DOHH2 (cell line): ENCODE measurements around the gene MICAL2.

Experiments used
- EZH2phosphoT487 ChIP-seq: fragments of 200-600 bp; sonication (generic); IDR thresholded peaks from 2 replicates; pipeline ENCODE4 v1.6.1; 2017; ENCODE audit warnings: borderline replicate concordance, mild to moderate bottlenecking, antibody characterized with exemption, low read length, moderate library complexity, mixed read lengths
- TF ChIP-seq, protein P1 (sequence below): fragments of 200-600 bp; sonication (generic); IDR thresholded peaks from one replicate; pipeline ENCODE4 v1.5.1; 2014; ENCODE audit warnings: antibody characterized with exemption, mild to moderate bottlenecking, low read depth, low read length; ENCODE audit not compliant: poor library complexity, severe bottlenecking

DNA sequence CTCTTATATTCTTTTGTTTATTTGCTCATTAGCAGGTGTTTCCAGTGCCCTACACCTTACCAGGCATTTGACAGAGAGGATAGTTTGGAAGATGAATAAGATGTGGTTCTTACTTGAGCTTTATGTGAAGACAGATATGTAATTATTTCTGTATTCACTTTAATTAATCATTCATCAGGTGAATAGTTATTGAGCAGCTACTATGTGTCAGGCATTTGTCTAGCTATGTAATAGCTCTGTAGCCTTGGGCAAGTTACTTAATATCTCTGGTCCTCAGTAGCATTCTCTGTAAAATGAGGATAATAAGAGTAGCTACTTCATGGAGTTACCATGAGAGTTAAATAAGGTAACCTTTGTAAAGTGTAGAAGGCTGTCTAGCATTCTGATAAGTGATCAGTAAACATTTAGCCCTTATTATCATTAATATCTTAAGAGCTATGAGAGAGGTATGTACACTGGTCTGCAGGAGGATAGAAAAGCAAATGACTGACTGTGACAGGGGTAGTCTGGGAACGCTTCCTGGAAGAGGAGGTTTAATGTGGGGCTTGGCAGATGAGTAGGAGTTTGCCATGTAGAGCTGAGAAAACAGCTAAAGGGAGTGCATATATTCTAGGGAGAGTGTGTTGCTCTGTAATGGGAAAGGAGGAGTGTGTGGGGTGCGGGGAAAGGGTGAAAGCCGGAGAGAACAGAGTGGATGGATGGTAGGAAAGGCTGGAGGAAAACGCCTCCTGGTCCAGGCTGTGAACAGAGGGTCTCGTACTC, 56.1 kb downstream of the MICAL2 start:
- TF ChIP-seq, protein P1, sequence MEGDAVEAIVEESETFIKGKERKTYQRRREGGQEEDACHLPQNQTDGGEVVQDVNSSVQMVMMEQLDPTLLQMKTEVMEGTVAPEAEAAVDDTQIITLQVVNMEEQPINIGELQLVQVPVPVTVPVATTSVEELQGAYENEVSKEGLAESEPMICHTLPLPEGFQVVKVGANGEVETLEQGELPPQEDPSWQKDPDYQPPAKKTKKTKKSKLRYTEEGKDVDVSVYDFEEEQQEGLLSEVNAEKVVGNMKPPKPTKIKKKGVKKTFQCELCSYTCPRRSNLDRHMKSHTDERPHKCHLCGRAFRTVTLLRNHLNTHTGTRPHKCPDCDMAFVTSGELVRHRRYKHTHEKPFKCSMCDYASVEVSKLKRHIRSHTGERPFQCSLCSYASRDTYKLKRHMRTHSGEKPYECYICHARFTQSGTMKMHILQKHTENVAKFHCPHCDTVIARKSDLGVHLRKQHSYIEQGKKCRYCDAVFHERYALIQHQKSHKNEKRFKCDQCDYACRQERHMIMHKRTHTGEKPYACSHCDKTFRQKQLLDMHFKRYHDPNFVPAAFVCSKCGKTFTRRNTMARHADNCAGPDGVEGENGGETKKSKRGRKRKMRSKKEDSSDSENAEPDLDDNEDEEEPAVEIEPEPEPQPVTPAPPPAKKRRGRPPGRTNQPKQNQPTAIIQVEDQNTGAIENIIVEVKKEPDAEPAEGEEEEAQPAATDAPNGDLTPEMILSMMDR = no peak
- no peak for TF ChIP-seq EZH2phosphoT487
